SK-N-SH treated with all-trans-retinoic acid at 6 μM for 48 hours (cell line): Measurements from ENCODE around the gene ASNSD1.

ENCODE experiments used
- ZFP3 ChIP-seq: fragments of 250-450 bp; sonication (Bioruptor Pico); IDR thresholded peaks from 2 replicates; pipeline ENCODE4 v1.5.0; 2020; ENCODE audit warnings: mild to moderate bottlenecking, moderate library complexity
- ZNF8 ChIP-seq: fragments of 450-650 bp; formaldehyde crosslinking; IDR thresholded peaks from 2 replicates; pipeline ENCODE4 v1.5.0; 2020; ENCODE audit warnings: mild to moderate bottlenecking, moderate library complexity

DNA sequence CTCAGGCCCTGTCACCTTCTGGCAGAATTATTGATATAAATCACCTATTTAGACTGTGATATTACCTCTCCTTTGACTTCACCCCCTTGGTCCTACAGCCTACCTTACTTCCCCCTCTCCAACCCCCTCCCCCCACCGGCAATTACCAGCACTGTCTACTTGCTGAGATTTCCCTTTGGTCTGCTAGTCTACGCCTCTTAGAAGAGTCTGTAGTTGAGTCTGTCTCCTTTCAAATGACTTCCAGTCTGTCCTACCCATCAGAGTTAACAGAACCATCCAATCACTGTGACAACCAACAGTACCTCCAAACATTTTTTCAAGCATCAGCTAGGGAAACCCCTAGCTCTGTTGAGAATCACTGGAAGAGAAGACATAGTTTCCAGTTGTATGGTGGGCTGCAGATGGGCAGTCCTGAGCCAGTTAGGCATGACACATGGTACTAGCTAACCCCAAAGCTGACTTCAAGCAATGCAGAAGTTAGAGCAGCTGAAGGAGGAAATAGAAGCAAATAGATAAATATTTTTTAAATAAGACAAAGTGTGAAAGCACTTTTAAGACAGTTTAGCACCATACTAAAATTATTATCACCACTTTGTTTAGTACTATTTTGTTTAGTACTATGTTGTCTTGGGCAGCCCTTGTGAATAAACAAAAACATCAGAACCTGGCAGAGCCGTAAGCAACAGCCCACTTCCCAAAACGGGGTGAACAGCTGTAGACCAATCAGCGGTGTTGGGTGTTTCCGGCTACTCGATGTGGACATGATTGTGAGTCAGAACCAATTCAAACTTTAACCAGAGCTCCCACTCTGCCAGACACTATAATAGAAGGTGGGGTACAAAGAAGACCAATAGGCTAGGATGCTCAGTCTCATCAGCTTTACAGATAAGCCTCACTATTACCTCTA lies 2.7 kb upstream of the ASNSD1 start:
- TF ChIP-seq ZNF8 (CRISPR knock-in tag): no peak
- no peak for TF ChIP-seq ZFP3 (CRISPR knock-in tag)
